Measurements from ENCODE around the gene SBK3. TPM values are rescaled to one million over a fixed set of nuclear protein-coding genes. Genes with fewer than 3 reads are reported as not detected.
A peak's percentile ranks its signal among the peaks of the same experiment; 100 is the strongest.

The SBK3 gene
- total RNA-seq, 2 experiments from 2014 or later, result not detected

GRCh38 chr19:55525289-55526101 lies 19.8 kb downstream of the SBK3 start:
- no peaks in the 10 kb centered on the region for H3K27me3 Mint-ChIP-seq (ENCODE audit: low read depth)
- H3K9me3 Mint-ChIP-seq (ENCODE audit: insufficient read depth), result no peaks in the 10 kb centered on the region
- ChIA-PET POLR2A (no interaction called here), CTCF (interaction anchor here (1.1 kb wide), 1 partner anchor 81 kb away, joined by 3 read pairs; no protein-coding TSS in a partner anchor)
- H3K36me3 Mint-ChIP-seq (ENCODE audit: low read depth), result no peaks in the 10 kb centered on the region
- no peak overlapping the region for H3K27ac Mint-ChIP-seq
- no peaks in the 10 kb centered on the region for H3K4me1 Mint-ChIP-seq (ENCODE audit: low read depth)
- H3K4me3 Mint-ChIP-seq, result no peak overlapping the region
- no peak for ATAC-seq
- no peak for DNase-seq

DNA sequence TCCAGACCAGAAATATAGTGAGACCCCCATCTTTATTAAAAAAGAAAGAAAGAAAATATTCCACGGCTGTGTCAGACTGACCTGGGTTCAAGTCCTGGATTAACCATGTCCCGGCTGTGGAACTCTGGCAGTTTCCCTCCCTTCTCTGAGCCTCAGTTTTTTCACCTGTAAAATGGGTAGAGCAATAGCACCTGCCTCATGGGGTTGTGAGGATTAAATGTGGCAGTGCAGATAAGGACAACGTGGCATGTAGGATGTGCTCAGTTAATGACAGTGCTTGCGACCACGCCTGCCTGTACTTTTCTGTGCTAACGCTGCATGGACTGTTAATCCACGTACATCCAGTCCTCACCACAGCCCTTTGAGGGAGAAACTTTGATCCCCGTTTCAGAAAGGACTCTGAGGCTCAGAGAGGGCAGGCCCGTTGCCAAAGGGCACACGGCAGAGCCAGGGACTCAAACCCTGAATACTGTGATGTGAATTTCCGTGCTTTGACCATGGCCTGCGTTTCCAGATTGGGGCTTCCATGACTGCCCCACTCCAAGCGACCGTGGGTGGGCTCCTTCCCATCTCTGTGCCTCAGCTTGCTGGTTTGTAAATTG lies 24.6 kb downstream of the SBK3 start:
- no peaks in the 10 kb centered on the region for H3K36me3 Mint-ChIP-seq (ENCODE audit: low read depth)
- no peak for ATAC-seq
- peaks cover 5% of the 10 kb centered on the region for H3K4me1 Mint-ChIP-seq (ENCODE audit: low read depth)
- no peaks in the 10 kb centered on the region for H3K27me3 Mint-ChIP-seq (ENCODE audit: low read depth)
- DNase-seq, result no peak
- H3K9me3 Mint-ChIP-seq (ENCODE audit: insufficient read depth), result no peaks in the 10 kb centered on the region
- H3K4me3 Mint-ChIP-seq, result no peak overlapping the region
- ChIA-PET CTCF (interaction anchor here (1.2 kb wide), 1 partner anchor 85 kb away, joined by 5 read pairs; the partner anchor contains the start of gene ZNF865), POLR2A (no interaction called here)
- H3K27ac Mint-ChIP-seq, result no peak overlapping the region

DNA sequence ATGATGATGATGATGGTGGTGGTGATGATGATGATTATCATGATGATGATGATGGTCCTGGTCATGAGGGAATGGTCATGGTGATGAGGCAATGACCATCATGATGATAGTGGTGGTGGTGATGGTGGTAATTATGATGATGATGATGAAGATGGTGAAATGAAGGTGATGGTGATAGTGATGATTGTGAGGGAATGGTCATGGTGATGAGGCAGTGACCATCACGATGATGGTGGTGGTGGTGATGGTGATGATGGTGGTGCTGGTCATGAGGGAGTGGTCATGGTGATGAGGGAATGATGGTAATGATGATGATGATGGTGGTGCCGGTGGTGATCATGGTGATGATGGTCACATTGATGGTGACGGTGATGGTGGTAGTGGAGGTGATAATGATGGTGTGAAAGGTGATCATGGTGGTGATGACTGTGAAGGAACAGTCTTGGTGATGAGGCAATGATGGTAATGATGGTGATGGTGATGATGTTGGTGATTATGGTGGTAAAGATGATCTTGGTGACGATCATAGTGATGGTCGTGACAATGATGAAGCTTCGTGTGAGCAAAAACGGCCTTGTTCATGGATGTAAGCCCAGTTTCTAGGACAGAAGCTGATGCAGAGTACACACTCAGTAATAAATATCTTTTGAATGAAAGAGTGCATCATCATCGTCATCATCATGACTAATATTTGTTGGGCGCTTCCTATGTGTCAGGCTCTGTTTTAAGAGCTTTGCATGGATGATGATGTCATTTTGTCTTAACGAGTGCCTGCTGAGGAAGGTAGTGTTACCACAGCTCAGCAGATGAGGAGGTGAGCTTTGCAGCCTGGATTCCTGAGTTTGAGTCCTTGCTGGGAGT lies 25.7 kb downstream of the SBK3 start:
- POLR2A ChIA-PET, result no interaction called here
- Mint-ChIP-seq H3K4me3 (no peak overlapping the region), H3K27me3 (ENCODE audit: low read depth) (no peaks in the 10 kb centered on the region), H3K9me3 (ENCODE audit: insufficient read depth) (no peaks in the 10 kb centered on the region), H3K27ac (no peak overlapping the region), H3K4me1 (ENCODE audit: low read depth) (peaks cover 5% of the 10 kb centered on the region), H3K36me3 (ENCODE audit: low read depth) (no peaks in the 10 kb centered on the region)
- DNase-seq (no peak), ATAC-seq (no peak)
- CTCF ChIA-PET, result interaction anchor here (1.0 to 1.2 kb wide), 2 partner anchors 86 to 111 kb away, joined by 4 to 5 read pairs; partner anchors contain the start of gene ZNF865

DNA sequence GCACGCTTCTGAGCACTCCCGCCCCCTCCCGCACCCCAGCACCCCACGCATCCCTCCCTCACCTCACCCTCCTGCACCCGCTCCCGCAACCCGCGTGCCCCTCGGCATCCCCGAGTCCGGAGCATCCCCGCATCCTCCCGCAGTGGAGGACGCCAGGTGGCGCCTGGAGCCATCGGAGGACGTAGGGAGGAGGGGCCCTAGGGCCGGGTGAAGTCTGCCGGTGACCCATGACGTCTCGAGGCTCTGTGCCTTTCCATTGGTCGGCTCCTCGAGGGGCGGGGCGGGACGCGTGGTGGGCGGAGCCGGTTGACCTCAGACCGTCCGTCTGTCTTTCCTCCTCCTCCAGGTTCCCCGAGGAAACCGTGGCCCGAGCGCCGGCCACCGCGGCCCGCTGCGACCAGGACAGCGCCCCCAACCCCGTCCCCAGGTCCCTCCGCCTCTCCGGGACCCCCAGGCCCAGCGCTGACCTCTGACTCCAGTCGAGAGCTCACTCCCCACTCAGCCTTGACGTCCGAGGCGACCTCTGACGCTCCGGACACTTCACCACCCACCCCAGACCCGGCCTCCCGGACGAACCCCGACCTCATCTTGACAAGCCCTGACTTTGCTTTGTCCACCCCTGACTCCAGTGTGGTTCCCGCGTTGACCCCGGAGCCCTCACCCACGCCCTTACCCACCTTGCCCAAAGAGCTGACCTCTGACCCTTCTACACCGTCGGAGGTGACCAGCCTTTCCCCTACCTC lies 28.3 kb downstream of the SBK3 start:
- ChIA-PET POLR2A (no interaction called here), CTCF (interaction anchor here (0.6 to 1.9 kb wide), 5 partner anchors 89 to 447 kb away, joined by 3 to 28 read pairs (median 10); partner anchors contain the start of genes ZNF784 and ZNF865)
- Mint-ChIP-seq H3K4me3 (peak overlapping the region; percentile 49), H3K9me3 (ENCODE audit: insufficient read depth) (no peaks in the 10 kb centered on the region), H3K27me3 (ENCODE audit: low read depth) (no peaks in the 10 kb centered on the region), H3K27ac (peak overlapping the region; percentile 73), H3K36me3 (ENCODE audit: low read depth) (no peaks in the 10 kb centered on the region), H3K4me1 (ENCODE audit: low read depth) (peaks cover 5% of the 10 kb centered on the region)
- peak; percentile 93 for DNase-seq
- ATAC-seq, result peak; percentile 100

GRCh38 chr19:55508120-55508519 lies 37.2 kb downstream of the SBK3 start:
- POLR2A ChIA-PET, result no interaction called here
- peaks cover 6% of the 10 kb centered on the region for H3K36me3 Mint-ChIP-seq (ENCODE audit: low read depth)
- CTCF ChIA-PET, result interaction anchor here (1.0 to 1.3 kb wide), 2 partner anchors 40 to 98 kb away, joined by 4 to 7 read pairs; no protein-coding TSS in a partner anchor
- H3K4me3 Mint-ChIP-seq, result no peak overlapping the region
- no peaks in the 10 kb centered on the region for H3K27me3 Mint-ChIP-seq (ENCODE audit: low read depth)
- no peak overlapping the region for H3K27ac Mint-ChIP-seq
- peaks cover 13% of the 10 kb centered on the region for H3K4me1 Mint-ChIP-seq (ENCODE audit: low read depth)
- DNase-seq, result no peak
- no peaks in the 10 kb centered on the region for H3K9me3 Mint-ChIP-seq (ENCODE audit: insufficient read depth)
- ATAC-seq, result no peak

- Mint-ChIP-seq H3K9me3 (ENCODE audit: insufficient read depth) (no peaks in the 10 kb centered on the region), H3K27ac (no peak overlapping the region), H3K4me3 (no peak overlapping the region), H3K36me3 (ENCODE audit: low read depth) (peaks cover 8% of the 10 kb centered on the region), H3K27me3 (ENCODE audit: low read depth) (no peaks in the 10 kb centered on the region), H3K4me1 (ENCODE audit: low read depth) (peaks cover 19% of the 10 kb centered on the region)
- ChIA-PET POLR2A (no interaction called here), CTCF (interaction anchor here (0.7 to 3.6 kb wide), 22 partner anchors 9 to 416 kb away, joined by 3 to 75 read pairs (median 12); partner anchors contain the start of genes ISOC2, KMT5C, SSC5D and ZNF865)
- no peak for DNase-seq
- no peak for ATAC-seq
Measured at GRCh38 chr19:55504981-55505380, 40.4 kb downstream of the SBK3 start.

GRCh38 chr19:55504252-55504603 lies 41.1 kb downstream of the SBK3 start:
- ChIA-PET POLR2A (interaction anchor here (1.0 kb wide), 2 partner anchors 97 to 165 kb away, joined by 3 read pairs; no protein-coding TSS in a partner anchor), CTCF (interaction anchor here (0.7 to 3.6 kb wide), 48 partner anchors 8 to 416 kb away, joined by 3 to 75 read pairs (median 5); partner anchors contain the start of genes DNAAF3, FIZ1, ISOC2 and KMT5C)
- Mint-ChIP-seq H3K4me1 (ENCODE audit: low read depth) (peaks cover 19% of the 10 kb centered on the region), H3K9me3 (ENCODE audit: insufficient read depth) (no peaks in the 10 kb centered on the region), H3K27ac (no peak overlapping the region), H3K4me3 (peak overlapping the region; percentile 70), H3K27me3 (ENCODE audit: low read depth) (no peaks in the 10 kb centered on the region), H3K36me3 (ENCODE audit: low read depth) (peaks cover 8% of the 10 kb centered on the region)
- ATAC-seq, result no peak
- no peak for DNase-seq

DNA sequence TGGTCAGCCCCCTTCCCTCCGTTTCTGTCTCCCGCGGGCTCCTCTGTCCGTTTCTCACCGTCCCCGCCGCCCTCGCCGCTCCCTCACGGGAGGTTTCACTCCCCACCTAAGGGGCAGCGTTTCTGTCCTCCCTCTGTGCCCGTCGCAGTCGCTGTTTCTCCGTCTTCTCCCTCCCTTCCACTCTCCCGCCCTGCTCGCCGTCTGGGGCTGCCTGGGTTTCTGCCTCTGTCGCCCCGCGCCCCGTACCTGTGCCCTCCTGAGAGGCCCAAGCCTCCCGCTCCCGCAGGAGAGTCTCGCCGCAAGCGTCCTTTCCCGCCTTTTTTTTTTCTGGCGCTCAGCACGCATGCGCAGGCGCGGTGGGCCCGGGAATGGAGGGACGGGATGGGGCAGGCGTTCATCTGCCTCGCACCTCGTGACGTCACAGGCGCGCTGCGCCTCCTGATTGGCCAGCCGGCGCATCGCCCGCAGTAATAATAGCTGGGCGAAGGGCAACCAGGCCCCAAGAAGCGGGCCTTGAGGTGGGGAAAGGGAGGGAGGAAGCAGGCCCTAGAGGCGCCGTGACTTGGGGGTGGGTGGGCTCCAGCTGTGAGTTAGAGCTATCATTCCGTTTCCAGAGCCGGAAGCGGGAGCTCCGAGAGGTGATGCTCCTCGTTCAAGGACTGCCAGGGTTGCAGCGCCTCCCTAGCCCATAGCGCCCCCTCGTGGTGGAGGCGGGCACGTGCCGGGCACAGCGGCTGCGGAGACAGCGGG lies 41.7 kb downstream of the SBK3 start:
- H3K4me3 Mint-ChIP-seq, result peak overlapping the region; percentile 70
- H3K27ac Mint-ChIP-seq, result peak overlapping the region; percentile 85
- no peaks in the 10 kb centered on the region for H3K9me3 Mint-ChIP-seq (ENCODE audit: insufficient read depth)
- peak; percentile 94 for ATAC-seq
- H3K27me3 Mint-ChIP-seq (ENCODE audit: low read depth), result no peaks in the 10 kb centered on the region
- H3K4me1 Mint-ChIP-seq (ENCODE audit: low read depth), result peaks cover 19% of the 10 kb centered on the region
- POLR2A ChIA-PET, result interaction anchor here (1.0 kb wide), 2 partner anchors 97 to 164 kb away, joined by 3 read pairs; no protein-coding TSS in a partner anchor
- H3K36me3 Mint-ChIP-seq (ENCODE audit: low read depth), result peaks cover 8% of the 10 kb centered on the region
- CTCF ChIA-PET, result interaction anchor here (0.6 to 3.6 kb wide), 52 partner anchors 9 to 415 kb away, joined by 3 to 75 read pairs (median 5); partner anchors contain the start of genes DNAAF3, FIZ1, ISOC2 and KMT5C
- peak; percentile 93 for DNase-seq

- no peak for DNase-seq
- Mint-ChIP-seq H3K27ac (peak overlapping the region; percentile 85), H3K4me1 (ENCODE audit: low read depth) (peaks cover 19% of the 10 kb centered on the region), H3K27me3 (ENCODE audit: low read depth) (no peaks in the 10 kb centered on the region), H3K36me3 (ENCODE audit: low read depth) (peaks cover 8% of the 10 kb centered on the region), H3K4me3 (peak overlapping the region; percentile 70), H3K9me3 (ENCODE audit: insufficient read depth) (no peaks in the 10 kb centered on the region)
- no peak for ATAC-seq
- CTCF ChIA-PET, result interaction anchor here (0.7 to 3.6 kb wide), 28 partner anchors 9 to 362 kb away, joined by 3 to 75 read pairs (median 12); partner anchors contain the start of genes FIZ1, ISOC2, SSC5D and TMEM238
- POLR2A ChIA-PET, result no interaction called here
Measured at GRCh38 chr19:55503157-55503501, 42.2 kb downstream of the SBK3 start.

DNA sequence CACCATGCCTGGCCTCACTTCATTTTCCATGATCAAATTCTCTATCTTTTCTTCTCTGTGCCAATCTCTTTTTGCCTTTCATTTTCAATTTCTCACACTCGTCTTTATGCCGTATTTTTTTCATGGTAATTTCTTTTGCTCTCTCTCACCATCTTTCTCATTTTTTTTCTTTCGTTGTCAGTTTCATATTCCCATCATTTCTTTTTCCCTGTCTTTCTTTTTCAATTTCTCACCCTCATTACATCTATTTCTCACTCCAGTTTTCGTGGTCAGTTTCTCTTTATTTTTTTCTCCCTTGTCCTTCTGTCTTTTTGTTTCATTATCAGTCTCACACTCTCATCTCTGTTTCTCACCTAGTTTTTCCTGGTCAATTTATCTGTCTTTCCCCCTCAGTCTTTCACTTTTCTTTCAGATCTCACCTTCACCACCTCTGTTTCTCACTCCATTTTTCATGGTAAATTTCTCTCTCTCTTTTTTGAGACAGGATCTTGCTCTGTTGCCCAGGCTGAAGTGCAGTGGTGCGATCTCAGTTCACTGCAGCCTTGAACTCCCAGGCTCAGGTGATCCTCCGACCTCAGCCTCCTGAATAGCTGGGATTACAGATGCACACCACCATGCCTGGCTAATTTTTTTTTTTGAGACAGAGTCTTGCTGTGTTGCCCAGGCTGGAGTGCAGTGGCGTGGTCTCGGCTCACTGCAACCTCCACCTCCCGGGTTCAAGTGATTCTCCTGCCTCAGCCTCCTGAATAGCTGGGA lies 43.0 kb downstream of the SBK3 start:
- ChIA-PET CTCF (interaction anchor here (1.0 to 3.6 kb wide), 4 partner anchors 9 to 104 kb away, joined by 4 to 75 read pairs (median 22); no protein-coding TSS in a partner anchor), POLR2A (no interaction called here)
- Mint-ChIP-seq H3K4me1 (ENCODE audit: low read depth) (peaks cover 15% of the 10 kb centered on the region), H3K27ac (no peak overlapping the region), H3K36me3 (ENCODE audit: low read depth) (peaks cover 8% of the 10 kb centered on the region), H3K27me3 (ENCODE audit: low read depth) (no peaks in the 10 kb centered on the region), H3K9me3 (ENCODE audit: insufficient read depth) (no peaks in the 10 kb centered on the region), H3K4me3 (no peak overlapping the region)
- no peak for ATAC-seq
- no peak for DNase-seq

All from activated CD8-positive, alpha-beta T cell treated with anti-CD3 and anti-CD28 coated beads, Interleukin-2, amount 10 ng/mL, durations not matched to agents 7 days and 5 days (primary cell).